NCI-H2196 treated with DMSO at 0.1 percent for 48 hours (cell line): ENCODE results near the gene SLMAP.

Experiments
- DNase-seq: peaks from one replicate; lab custom pipeline; 2025; ENCODE audit not compliant: unreplicated experiment; lab: John Stamatoyannopoulos, UW

The SLMAP gene

DNA sequence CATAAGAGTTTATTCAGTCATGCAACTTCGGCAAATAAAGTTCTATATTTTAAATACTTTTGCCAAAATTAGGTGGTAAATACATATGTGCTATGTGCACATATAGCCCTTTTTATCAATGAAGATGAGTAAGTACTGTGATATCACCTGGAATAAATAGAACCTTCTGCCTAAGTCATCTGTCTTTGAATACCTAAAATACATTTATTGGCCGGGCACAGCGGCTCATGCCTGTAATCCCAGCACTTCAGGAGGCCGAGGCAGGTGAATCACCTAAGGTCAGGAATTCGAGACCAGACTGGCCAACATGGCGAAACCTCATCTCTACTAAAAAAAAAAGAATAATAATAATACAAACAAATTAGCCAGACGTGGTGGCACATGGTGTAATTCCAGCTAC is 178.3 kb downstream of the SLMAP start:
- DNase-seq: no peak

DNA sequence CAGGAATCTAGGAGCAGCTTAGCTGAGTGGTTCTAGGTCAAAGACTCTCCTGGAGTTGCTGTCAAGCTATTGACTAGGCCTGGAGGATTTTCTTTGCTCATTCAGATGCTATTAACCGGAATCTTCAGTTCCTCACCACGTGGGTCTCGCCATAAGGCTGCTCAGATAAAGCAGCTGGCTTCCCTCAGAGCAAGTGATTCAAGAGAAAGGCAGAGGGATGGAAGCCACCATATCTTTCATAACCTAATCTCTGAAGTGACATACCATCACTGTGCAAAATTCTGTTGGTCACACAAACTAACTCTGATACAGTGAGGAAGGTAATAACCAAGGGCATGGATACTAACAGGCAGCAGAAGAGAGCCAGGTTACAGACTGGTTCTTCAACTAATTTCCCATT is 179.4 kb downstream of the SLMAP start:
- DNase-seq: no peak

DNA sequence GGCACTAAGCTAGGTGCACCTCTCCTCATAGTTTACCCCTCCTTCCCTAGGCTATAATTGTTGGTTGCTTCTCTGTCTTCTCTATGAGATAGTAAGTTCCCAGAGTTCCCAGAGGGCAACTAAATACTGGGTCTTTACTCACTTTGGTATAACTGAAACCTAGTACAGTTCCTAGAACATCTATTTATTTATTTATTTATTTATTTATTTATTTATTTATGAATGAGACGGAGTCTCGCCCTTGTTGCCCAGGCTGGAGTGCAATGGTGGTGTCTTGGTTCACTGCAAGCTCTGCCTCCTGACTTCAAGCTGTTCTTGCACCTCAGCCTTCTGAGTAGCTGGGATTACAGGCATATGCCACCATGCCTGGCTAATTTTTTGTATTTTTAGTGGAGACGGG is 181.0 kb downstream of the SLMAP start:
- no peak for DNase-seq

DNA sequence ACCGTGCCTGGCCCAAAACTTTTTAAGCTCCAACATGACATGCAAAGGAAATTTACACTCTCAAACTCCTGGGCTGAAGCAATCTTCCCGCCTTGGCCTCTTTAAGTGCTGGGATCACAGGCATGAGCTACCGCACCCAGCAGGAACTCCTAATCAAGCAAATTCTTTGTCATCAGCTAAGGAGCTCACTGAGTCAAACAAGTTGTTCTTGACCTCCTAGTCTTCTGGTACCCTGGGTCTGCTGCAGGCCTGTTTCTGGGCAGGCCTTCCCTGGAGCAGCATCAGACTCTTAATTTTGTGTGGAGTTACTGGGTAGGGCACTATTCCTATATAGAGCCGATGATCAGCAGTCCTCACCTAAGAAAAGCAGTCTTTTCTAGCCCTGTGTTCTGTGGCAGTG is 183.7 kb downstream of the SLMAP start:
- DNase-seq: no peak

DNA sequence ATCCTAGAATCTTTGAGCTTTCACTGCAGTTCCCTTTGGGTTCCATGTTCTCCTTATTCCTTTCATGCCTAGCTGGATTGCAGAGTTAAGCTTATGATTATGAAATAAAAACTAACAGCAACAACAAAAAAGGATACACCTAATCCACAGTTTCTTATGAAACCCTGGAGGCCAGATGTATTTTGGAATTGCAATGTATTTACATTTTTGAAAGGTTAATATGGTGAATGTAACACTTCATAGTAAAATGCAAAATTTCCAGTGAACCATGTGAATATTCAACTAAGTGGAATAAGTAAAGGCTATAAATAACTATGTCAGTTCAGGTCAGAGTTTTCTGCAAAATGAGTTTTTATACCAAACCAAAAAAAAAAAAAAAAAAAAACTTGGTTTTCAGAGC is 186.3 kb downstream of the SLMAP start:
- no peak for DNase-seq

DNA sequence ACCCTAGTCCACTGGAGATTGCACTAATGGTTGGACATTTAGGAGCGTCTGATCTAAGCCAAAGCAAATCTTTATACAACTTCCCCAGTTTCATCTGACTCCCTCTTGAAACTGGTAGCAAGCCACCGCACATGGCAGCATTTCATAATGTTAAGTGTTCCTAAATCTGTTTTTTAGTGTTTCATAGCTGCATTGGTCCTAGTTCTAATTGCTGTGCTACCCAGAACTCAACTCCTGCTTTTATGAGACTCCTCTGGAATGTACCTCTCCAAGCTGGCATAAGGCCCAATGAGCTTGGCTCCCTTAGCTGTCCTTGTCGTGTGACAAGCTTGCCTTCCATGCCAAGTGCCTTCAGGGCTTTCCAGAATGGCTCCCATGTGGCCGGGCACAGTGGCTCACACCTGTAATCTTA is 186.8 kb downstream of the SLMAP start:
- no peak for DNase-seq

DNA sequence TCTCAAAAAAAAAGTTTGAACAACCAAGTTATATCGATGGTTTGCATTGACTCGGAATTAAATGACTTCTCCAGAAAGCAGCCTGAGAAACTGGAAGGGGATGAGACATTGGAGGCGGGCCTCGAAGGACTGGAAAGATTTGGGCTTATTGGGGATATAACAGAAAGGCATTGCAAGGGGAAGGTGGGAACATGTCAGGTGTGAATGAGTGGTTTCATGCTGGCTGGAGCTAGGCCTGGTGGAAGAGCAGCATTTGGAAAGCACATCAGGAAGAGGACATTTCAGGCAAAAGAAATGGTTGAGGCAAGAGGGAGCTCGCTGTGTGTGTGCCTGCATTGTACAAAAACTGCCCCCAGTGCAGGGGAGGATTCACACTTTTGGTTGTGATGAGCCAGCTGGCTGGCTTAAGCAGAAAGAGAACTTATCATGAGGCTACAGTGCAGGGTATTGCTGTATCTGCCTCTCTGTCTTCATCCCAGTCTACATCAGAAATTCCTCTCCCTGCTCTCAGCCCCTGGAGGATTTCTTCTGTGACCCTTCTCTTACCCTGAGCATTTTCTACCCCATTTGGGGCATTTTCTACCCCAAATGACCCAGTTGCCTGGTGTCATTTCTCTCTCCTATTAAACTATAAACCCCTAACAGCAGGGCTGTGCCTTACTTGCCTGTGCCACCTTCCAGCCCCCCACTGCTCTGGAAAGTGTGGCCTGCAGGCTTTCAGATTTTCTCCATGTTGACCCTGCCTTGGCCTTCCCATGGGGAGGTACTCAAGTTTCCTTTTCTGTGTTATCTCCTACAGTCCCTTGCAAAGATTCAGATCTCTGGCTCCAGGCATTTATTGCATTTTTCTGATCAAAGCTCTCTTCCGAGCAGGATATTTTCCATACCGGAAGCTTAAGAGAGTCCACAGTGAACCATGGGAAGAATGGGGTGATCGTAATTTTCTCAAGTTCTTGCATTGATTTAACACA is 187.7 kb downstream of the SLMAP start:
- DNase-seq: no peak

DNA sequence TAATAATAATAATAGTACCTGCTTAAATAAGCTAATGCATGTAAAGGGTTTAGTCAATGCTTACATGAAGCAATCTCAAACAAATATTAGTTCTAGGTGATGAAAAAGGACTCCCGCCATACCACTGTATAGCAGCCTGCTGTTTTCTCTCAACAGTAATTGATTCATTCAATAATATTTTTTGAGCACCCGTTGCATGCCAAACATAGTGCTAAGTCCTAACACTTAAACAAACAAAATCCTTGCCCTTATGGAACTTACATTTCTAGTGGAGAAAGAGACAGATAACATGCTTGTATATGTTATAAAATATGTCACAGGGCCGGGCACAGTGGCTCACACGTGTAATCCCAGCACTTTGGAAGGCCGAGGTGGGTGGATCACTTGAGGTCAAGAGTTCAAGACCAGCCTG is 190.9 kb downstream of the SLMAP start:
- DNase-seq: no peak

DNA sequence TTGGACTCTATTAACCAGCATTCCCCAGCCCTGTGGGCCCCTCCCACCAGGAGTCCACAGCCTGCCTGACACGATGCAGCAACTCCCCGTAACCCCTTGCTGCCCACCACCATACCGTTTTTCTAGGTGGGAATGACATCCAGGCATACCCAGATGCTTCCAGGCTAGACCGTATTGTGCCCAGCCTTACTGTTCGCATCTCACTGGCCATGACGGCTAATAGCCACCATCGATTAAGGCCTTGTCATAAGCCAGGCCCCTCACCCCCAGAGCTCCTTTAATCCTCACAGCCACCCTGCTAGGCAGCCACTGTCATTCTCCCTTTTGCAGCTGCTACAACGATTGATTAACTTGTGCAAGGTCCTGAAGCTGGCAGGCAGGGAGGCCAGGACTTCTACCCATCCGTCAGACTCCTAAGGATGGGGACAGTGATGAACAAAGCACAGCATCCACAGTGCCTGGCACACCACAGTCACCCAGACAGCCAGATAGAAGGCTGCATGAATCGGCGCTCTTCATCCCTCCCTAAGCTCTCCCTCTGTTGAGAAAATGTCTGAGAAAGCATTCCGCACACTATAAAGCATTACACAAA is 192.1 kb downstream of the SLMAP start:
- DNase-seq: no peak

DNA sequence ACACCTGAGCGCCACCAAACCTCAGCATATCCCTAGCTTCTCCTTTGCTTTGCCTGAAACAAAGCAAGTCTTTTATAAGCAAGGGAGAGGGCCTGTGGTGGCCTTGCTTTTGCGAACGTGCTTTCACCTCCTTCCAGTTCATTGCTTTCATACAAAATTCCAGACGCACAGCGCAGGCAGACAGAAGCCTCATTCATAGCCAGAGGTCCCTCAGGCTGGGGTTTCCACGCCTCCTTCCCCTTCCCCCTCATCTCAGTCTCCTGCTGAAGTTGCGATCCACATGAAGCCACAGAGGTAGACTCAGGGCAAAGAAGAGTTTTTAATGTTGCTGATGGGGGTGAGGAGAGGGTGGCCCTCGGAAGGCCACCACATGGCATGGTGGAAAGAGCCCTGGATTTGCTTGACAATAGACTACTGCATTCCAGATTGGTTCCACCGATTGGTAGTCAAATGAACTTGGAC is 192.7 kb downstream of the SLMAP start:
- no peak for DNase-seq

DNA sequence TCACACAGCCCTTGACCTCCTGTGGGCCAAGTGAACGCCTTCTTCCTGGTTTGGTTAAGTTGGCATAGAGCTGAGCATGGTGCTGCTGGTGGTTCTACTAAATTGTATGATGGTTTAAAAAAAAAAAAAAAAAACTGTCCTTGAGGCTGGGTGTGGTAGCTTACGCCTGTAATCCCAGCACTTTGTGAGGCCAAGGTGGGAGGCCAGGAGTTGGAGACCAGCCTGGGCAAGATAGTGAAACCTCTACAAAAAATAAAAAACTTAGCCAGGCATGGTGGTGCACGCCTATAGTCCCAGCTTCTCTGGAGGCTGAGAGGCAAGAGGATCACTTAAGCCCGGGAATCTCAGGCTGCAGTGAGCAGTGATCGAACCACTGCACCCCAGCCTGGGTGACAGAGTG is 193.2 kb downstream of the SLMAP start:
- DNase-seq: no peak

DNA sequence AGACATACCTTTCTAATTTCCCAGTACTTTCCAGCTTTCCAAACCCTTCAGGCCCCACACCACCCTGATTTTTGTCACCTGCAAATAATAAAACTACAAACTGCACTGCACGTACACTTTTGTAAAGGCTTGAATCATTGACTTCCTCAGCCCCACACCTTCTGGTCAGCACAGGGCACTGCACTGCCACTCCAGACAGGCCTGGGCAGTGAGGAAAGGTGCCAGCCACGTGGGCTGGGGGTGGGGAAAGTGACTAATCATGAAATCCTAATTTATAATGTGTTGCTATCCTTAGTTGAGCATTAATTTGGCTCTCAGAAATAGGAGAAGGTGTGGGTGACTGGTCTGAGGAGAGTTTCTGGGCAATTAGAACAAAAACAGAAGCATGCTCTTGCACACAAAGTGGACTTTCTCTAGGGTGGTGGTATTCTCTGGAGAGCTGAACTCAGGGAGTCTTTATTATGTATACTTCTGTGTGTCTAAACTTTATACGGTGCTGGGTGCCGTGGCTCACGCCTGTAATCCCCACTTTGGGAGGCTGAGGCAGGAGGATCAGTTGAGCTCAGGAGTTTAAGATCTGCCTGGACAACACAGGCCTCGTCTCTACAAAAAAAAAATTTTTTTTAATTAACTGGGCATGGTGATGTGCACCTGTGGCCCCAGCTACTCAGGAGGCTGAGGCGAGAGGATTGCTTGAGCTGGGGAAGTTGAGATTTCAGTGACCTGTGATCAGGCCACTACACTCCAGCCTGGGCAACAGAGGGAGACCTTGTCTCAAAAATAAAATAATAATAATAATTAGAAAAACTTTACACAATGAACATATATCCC is 193.9 kb downstream of the SLMAP start:
- DNase-seq: no peak

DNA sequence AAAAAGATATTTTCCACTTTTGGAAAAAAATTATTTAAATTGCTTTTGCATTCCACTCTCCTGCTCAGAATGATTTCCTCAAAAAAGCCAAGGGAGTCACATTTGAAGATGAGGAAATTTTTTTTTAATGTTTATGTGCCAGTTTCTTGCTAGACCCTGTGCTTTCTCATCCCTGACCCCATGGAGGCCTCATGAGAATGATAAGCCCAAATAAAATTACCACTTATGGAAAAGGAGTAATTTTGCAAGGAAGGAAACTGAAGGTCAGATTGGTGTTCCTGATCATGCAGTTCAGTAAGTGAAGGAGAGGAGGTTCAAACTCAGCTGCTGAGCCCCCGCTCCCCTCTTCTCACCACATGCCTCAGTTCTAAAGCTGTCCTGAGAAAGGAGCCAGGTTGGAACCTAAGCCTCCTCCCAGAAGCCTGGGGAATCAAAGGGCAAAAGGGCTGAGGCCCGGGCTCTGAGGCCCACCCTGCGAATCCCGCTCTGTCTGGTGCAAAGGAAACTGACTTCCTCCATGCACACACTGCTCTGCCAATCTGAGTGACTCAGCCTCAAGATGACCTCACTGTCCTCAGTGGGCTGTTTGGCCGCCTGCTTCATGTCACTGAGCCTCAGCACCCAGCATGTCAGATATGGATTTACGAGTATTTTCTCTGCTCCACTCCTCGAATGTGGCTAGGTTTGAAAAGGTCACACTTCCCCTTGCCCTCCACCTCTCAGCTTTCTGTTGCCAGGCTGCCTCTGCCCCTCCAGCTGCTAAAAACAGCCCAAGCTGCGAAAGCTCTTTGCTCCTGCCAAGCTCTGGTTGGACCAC is 195.2 kb downstream of the SLMAP start:
- no peak for DNase-seq

DNA sequence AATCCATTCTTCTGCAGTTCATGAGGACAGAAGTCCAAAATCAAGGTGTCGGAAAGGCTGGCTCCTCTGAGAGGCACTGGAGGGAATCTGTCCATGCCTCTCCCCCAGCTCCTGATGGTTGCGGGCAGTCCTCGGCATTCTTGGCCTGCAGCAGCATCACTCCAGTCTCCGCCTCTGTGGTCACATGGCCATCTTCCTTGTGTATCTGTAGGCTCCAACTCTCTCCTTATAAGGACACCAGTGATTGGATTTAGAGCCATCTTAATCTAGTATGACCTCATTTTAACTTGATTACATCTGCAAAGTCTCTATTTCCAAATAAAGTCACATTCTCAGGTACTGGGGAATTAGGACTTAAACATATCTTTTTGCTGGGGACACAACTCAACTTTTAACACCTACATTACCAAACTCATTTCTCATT is 196.1 kb downstream of the SLMAP start:
- DNase-seq: no peak

DNA sequence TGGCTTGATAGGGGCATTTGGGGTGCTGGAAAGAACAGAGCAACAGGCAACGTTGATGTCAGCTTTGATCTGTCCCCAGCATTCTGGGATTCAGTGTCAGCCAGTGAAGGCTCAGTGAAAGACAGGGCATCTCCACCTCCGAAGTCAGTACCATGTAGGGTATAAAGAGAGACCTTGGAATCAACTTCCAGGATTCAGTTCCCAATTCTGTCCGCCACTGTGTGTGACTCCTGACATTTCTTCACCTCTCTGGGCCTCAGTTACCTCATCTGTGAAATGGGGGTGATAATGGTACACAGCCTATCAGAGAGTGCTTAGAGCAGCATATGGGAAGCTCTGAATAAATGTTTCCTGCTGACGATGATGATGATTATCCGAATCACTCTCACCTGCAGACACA is 196.5 kb downstream of the SLMAP start:
- no peak for DNase-seq

DNA sequence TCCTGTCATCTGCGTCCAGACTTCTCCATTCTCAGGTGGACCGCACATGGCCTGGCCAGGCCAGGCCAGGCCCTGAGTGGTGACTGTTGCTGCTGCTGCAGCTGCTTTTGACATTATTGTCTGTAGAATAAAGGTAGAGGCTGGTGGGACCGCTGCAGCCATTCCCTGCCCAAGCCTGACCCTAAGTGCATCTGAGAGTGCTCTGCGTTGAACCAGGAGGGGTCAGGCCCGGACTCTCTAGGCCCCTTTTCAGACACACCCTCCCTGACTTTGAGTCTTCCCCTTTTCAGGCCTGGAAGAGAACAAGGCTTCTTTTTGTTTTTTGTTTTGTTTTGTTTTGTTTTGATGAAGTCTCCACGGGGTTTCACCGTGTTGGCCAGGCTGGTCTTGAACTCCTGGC is 197.5 kb downstream of the SLMAP start:
- no peak for DNase-seq

DNA sequence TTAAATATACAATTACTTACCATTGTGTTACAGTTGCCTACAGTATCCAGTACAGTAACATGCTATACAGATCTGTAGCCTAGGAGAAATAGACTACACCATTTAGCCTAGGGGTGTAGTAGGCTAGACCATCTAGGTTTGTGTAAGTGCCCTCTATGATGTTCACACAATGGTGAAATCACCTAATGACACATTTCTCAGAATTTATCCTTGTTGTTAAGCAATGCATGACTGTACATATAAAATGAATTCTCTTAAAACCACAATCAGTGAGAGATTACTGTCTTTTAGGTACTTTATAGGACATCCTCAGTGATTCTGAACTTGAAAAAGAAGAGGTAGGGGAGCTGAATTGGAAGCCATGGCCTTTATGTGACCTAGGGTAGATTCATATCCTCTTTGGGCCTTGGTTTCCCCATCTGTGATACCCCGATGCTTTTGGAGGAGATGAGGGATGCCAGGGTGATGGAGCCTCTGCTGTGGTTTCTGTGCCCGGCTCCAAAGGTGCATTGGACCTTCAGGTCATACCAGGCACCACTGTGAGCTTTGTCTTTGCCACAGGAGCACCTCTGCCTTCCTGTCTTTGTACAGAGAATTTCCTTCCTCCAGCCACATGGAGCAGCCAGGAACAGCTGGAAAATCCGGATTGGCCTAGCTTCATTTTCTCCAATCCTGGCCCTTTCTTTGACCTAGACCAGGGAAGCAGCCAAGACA is 200.2 kb downstream of the SLMAP start:
- no peak for DNase-seq

DNA sequence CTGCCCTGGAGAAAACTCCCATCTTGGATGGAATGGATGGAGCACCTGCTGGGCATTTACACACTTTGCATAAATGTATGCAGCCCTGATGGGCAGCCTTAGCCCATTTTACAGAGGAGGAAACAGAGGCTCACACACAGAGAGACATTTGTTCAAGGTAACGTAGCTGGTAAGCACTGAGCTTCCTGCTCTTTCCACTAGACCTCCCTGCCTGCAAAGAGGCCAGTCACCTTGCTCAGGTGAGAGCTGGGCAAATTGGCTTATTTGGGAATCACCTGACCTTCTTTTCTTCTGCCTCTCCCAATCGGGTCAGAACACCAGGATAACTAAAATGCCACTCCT is 200.7 kb downstream of the SLMAP start:
- no peak for DNase-seq

DNA sequence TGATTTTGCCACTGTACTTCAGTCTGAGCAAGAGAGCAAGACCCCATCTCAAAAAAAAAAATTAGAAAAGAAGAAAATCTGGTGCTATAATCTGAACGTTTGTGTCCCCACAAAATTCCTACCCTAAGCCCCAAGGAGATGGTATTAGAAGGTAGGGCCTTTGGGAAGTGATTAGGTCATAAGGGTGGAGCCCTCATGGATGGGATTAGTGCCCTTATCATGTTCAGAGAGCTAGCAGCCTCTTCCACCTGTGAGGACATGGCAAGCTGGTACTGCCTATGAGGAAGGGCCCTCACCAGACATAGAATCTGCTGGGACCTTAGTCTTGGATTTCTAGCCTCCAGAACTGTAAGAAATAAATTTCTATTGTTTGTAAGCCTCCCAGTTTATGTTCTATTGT is 201.7 kb downstream of the SLMAP start:
- no peak for DNase-seq
